Natural killer cell (primary cell): ENCODE data around the gene ZDHHC19. TPM values are rescaled to one million over a fixed set of nuclear protein-coding genes. Genes with fewer than 3 reads are reported as not detected.

Experiments used
- ATAC-seq, 3 donors: fragments of 150-1000 bp in 2 of 3; fragments of 200-7000 bp in 1 of 3; cut with Tn5 transposase; 1 replicate in 1 of 3; 2 replicates in 2 of 3; pipeline ENCODE4 v1.10.0; 2021; ENCODE audit warnings: mild to moderate bottlenecking in 2 of 3, moderate library complexity in 2 of 3
- DNase-seq, 2 donors: peaks; one replicate each; pipeline versions ENCODE4 v3.0.0 to v3.0.0-alpha.2; 2013 to 2021; ENCODE audit warnings: mixed read lengths in 1 of 2
- H3K27ac ChIP-seq: one replicate; pipeline ENCODE4 v1.5.1; 2013; ENCODE audit warnings: mild to moderate bottlenecking, low read length
- H3K27me3 ChIP-seq: one replicate; pipeline ENCODE4 v1.6.1; 2013; ENCODE audit warnings: low read length; ENCODE audit not compliant: control insufficient read depth, insufficient read depth
- H3K36me3 ChIP-seq: one replicate; pipeline ENCODE4 v1.6.1; 2013; ENCODE audit warnings: low read length; ENCODE audit not compliant: control insufficient read depth, insufficient read depth
- H3K4me1 ChIP-seq: one replicate; pipeline ENCODE4 v1.6.1; 2013; ENCODE audit warnings: low read length; ENCODE audit not compliant: control insufficient read depth, insufficient read depth
- H3K4me3 ChIP-seq: one replicate; pipeline ENCODE4 v1.5.1; 2013; ENCODE audit warnings: low read length
- H3K9me3 ChIP-seq: one replicate; pipeline ENCODE4 v1.6.1; 2013; ENCODE audit warnings: low read length; ENCODE audit not compliant: control insufficient read depth, insufficient read depth
- H3K27ac Mint-ChIP-seq, 2 donors: one replicate each; pipeline ENCODE4 v1.8.0; 2022; ENCODE audit warnings: mild to moderate bottlenecking in 2 of 2, mixed read lengths in 2 of 2, moderate library complexity in 1 of 2
- H3K27me3 Mint-ChIP-seq, 2 donors: one replicate each; pipeline ENCODE4 v1.8.0; 2022; ENCODE audit warnings: low read depth in 2 of 2, mixed read lengths in 2 of 2
- H3K36me3 Mint-ChIP-seq: one replicate; pipeline ENCODE4 v1.8.0; 2022; ENCODE audit warnings: mixed read lengths
- H3K4me1 Mint-ChIP-seq, 2 donors: one replicate each; pipeline ENCODE4 v1.8.0; 2022; ENCODE audit warnings: mixed read lengths in 2 of 2
- H3K4me3 Mint-ChIP-seq: one replicate; pipeline ENCODE4 v1.8.0; 2022; ENCODE audit warnings: mild to moderate bottlenecking, moderate library complexity, mixed read lengths
- H3K9me3 Mint-ChIP-seq, 2 donors: one replicate each; pipeline ENCODE4 v1.8.0; 2022; ENCODE audit warnings: mixed read lengths in 2 of 2
- WGBS: methylation state at CpG from one replicate; pipeline ENCODE4 v1.1.7; 2013; ENCODE audit warnings: missing lambda C conversion rate; ENCODE audit not compliant: insufficient coverage; 5-methylcytosine and 5-hydroxymethylcytosine counted together
- intact Hi-C: fragments of 100-400 bp; cut with micrococcal nuclease; formaldehyde crosslinking; loops from one replicate; pipeline ENCODE4 v1.14.2; 2022
- total RNA-seq, 4 donors: library from RNA; stranded (reverse); fragments of 120-200 nt in 1 of 4; gene quantifications; one replicate each; pipeline versions ENCODE4 v1.2.3 to v1.2.4, GENCODE V29; 2013 to 2022
- TF ChIP-seq, protein P1 (sequence below): fragments of 200-600 bp; IDR thresholded peaks from one replicate; pipeline ENCODE4 v1.8.0; 2022; ENCODE audit warnings: antibody characterized with exemption

Gene ZDHHC19
- total RNA-seq, 3 donors from 2014 or later (not counting 1 experiment from before 2014, with no cell fraction given): not detected

DNA sequence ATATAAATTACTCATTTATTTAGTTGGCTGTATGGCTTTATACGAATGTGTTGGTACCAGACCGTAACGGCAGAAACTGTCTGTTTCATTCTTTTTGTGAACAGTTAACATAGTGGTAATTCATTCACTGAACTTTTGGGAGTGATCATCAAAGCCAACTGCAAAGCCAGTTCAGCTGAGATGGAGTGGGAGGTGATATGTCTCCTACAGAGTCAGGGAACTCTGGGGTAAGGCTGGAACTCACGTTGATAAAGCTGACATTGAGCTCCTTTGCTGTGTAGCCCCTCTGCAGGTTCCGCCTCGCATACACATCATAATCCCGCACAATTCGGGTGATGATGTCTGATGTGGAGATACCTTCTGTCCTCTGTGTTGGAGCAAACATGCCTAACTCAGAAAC is 30.5 kb upstream of the ZDHHC19 start:
- WGBS: 97% methylated on average over 8 of the region's 8 CpGs
- Histone ChIP-seq H3K36me3 (peaks cover 49% of the 10 kb centered on the region), H3K9me3 (no peaks in the 10 kb centered on the region), H3K4me1 (peaks cover 7% of the 10 kb centered on the region), H3K27ac (no peak overlapping the region), H3K4me3 (no peak overlapping the region), H3K27me3 (no peaks in the 10 kb centered on the region)
- Mint-ChIP-seq H3K4me1 (peaks cover 17 to 18% of the 10 kb centered on the region in 2 donors), H3K9me3 (no peaks in the 10 kb centered on the region), H3K36me3 (peaks cover 6% of the 10 kb centered on the region), H3K27ac (no peak overlapping the region), H3K27me3 (no peaks in the 10 kb centered on the region), H3K4me3 (no peak overlapping the region)
- DNase-seq (no peak), ATAC-seq (no peak)
- intact Hi-C loops: no loop called here
- TF ChIP-seq, protein P1, sequence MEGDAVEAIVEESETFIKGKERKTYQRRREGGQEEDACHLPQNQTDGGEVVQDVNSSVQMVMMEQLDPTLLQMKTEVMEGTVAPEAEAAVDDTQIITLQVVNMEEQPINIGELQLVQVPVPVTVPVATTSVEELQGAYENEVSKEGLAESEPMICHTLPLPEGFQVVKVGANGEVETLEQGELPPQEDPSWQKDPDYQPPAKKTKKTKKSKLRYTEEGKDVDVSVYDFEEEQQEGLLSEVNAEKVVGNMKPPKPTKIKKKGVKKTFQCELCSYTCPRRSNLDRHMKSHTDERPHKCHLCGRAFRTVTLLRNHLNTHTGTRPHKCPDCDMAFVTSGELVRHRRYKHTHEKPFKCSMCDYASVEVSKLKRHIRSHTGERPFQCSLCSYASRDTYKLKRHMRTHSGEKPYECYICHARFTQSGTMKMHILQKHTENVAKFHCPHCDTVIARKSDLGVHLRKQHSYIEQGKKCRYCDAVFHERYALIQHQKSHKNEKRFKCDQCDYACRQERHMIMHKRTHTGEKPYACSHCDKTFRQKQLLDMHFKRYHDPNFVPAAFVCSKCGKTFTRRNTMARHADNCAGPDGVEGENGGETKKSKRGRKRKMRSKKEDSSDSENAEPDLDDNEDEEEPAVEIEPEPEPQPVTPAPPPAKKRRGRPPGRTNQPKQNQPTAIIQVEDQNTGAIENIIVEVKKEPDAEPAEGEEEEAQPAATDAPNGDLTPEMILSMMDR: no peak

DNA sequence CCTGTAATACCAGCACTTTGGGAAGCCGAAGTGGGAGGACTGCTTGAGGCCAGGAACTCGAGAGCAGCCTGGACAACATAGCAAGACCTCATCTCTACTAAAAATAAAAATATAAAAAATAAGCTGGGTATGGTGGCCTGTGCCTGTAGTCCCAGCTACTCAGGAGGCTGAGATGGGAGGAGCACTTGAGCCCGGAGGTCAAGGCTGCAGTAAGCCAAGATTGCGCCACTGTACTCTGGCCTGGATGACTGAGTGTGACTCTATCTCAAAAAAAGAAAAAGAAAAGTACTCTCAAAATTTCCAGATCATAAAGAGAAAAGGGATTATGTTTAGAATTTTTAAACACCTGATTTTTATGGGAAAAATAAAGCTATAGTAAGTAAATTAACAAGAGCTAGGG is 29.2 kb upstream of the ZDHHC19 start:
- no peak overlapping the region for H3K4me3 Mint-ChIP-seq
- H3K4me1 Mint-ChIP-seq: peaks cover 23 to 24% of the 10 kb centered on the region in 2 donors
- no peak overlapping the region for H3K4me3 ChIP-seq
- H3K36me3 ChIP-seq: peaks cover 44% of the 10 kb centered on the region
- H3K27me3 Mint-ChIP-seq: no peaks in the 10 kb centered on the region
- no peaks in the 10 kb centered on the region for H3K9me3 ChIP-seq
- TF ChIP-seq, protein P1: no peak
- no peak for DNase-seq
- intact Hi-C loops: no loop called here
- no peak overlapping the region for H3K27ac Mint-ChIP-seq
- H3K27ac ChIP-seq: no peak overlapping the region
- peaks cover 7% of the 10 kb centered on the region for H3K4me1 ChIP-seq
- no peak for ATAC-seq
- WGBS: 100% methylated on average over 4 of the region's 4 CpGs
- H3K9me3 Mint-ChIP-seq: no peaks in the 10 kb centered on the region
- no peaks in the 10 kb centered on the region for H3K27me3 ChIP-seq
- no peaks in the 10 kb centered on the region for H3K36me3 Mint-ChIP-seq

DNA sequence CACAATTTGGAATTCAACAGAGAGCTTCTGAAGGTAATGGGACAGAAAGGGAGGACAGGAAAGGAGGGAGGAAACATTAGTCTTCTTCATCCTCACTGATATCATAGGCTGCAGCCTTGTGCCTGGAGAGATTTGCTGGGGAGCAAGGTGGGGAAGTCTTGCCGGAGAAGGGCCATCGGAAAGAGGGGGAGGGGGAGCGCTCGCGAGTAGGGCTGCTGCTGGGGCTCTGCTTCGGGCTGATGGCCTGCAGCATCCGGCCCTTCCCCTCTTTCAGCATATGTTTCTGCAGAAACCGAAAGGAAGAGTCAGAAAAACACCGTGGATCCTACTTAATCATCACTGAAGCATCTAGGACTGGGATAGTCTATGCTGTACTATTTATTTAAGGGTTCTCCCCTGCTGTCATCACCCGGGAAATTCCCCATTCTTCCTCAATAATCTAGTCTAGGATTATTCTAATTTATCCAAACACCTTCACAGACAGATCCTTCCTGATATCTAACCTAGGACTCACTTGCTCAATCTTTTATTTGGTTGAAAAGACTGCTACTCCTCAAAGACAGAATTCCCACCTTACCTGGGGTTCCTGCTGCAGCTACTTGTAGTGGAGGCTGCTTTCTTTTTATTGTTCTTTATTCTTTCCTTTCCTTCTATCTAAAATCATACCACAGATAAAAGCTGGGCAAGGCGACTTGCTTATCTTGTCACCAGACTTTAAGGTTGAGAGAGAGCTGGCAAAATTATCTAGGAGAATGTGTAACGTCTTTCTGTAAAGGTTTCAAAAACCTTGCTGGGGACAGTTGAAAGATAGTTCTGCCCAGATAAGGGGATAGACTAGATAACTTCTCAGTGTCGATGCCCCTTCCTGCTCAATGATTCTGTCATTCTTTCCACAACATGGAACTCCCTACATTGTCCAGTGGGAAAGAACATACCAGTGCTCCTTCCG is 27.7 kb upstream of the ZDHHC19 start:
- Mint-ChIP-seq H3K36me3 (no peaks in the 10 kb centered on the region), H3K27ac (no peak overlapping the region), H3K4me3 (no peak overlapping the region), H3K27me3 (no peaks in the 10 kb centered on the region), H3K9me3 (no peaks in the 10 kb centered on the region), H3K4me1 (peaks cover 28 to 32% of the 10 kb centered on the region in 2 donors)
- no peaks in the 10 kb centered on the region for H3K27me3 ChIP-seq
- DNase-seq (no peak), ATAC-seq (no peak)
- H3K9me3 ChIP-seq: no peaks in the 10 kb centered on the region
- TF ChIP-seq, protein P1: no peak
- peaks cover 7% of the 10 kb centered on the region for H3K4me1 ChIP-seq
- H3K36me3 ChIP-seq: peaks cover 44% of the 10 kb centered on the region
- no peak overlapping the region for H3K27ac ChIP-seq
- intact Hi-C loops: no loop called here
- 94% methylated on average over 14 of the region's 14 CpGs for WGBS
- H3K4me3 ChIP-seq: no peak overlapping the region
